Karpas-422 (cell line): Measurements from ENCODE around the gene ACIN1. TPM values are rescaled to one million over a fixed set of nuclear protein-coding genes. Genes with fewer than 3 reads are reported as not detected.
A peak's percentile ranks its signal among the peaks of the same experiment; 100 is the strongest.

Experiments used
- DNase-seq: peaks from one replicate; pipeline ENCODE4 v3.0.0-alpha.2; 2015
- H2AFZ ChIP-seq: fragments of 200-600 bp; sonication (generic); 2 replicates; pipeline ENCODE4 v1.6.1; 2014; ENCODE audit warnings: antibody characterized with exemption, low read length, mixed read lengths
- H3K27ac ChIP-seq: fragments of 200-600 bp; sonication (generic); 2 replicates; pipeline ENCODE4 v1.5.1; 2014; ENCODE audit warnings: mild to moderate bottlenecking, low read length, moderate library complexity
- H3K27me3 ChIP-seq: fragments of 200-600 bp; sonication (generic); 2 replicates; pipeline ENCODE4 v1.6.1; 2014; ENCODE audit warnings: low read length, mixed read lengths
- H3K36me3 ChIP-seq: fragments of 200-600 bp; sonication (generic); 2 replicates; pipeline ENCODE4 v1.6.1; 2014; ENCODE audit warnings: low read length, mixed read lengths; ENCODE audit not compliant: insufficient read depth
- H3K4me1 ChIP-seq: fragments of 200-600 bp; sonication (generic); 2 replicates; pipeline ENCODE4 v1.6.1; 2014; ENCODE audit warnings: mild to moderate bottlenecking, low read length, mixed read lengths
- H3K4me2 ChIP-seq: fragments of 200-600 bp; sonication (generic); 2 replicates; pipeline ENCODE4 v1.6.1; 2014; ENCODE audit warnings: low read length, low read depth, mild to moderate bottlenecking; ENCODE audit not compliant: poor library complexity, severe bottlenecking
- H3K4me3 ChIP-seq: fragments of 200-600 bp; sonication (generic); 2 replicates; pipeline ENCODE4 v1.5.1; 2014; ENCODE audit warnings: mild to moderate bottlenecking, antibody characterized with exemption, low read length, mixed read lengths
- H3K79me2 ChIP-seq: fragments of 200-600 bp; sonication (generic); 2 replicates; pipeline ENCODE4 v1.6.1; 2014; ENCODE audit warnings: mild to moderate bottlenecking, low read length, mixed read lengths
- H3K9ac ChIP-seq: fragments of 200-600 bp; sonication (generic); 2 replicates; pipeline ENCODE4 v1.6.0; 2014; ENCODE audit warnings: low read length
- H3K9me2 ChIP-seq: fragments of 200-600 bp; sonication (generic), shearing (Covaris generic); replicated peaks from 2 replicates; pipeline ENCODE4 v1.6.0; 2014; ENCODE audit warnings: mild to moderate bottlenecking, low read length, moderate library complexity; ENCODE audit not compliant: insufficient read depth
- H3K9me3 ChIP-seq: fragments of 300-700, 200-600 bp; sonication (generic); 2 replicates; pipeline ENCODE4 v1.6.1; 2014; ENCODE audit warnings: low read length, mixed read lengths
- H4K20me1 ChIP-seq: fragments of 200-600 bp; sonication (generic); 2 replicates; pipeline ENCODE4 v1.6.1; 2014; ENCODE audit warnings: mild to moderate bottlenecking, antibody characterized with exemption, low read length, low read depth; ENCODE audit not compliant: insufficient read depth
- total RNA-seq: library from RNA; depleted of rRNA; stranded (reverse); fragments of >200 nt; shearing (Covaris generic); gene quantifications from 2 replicates; pipeline ENCODE4 v1.2.3, GENCODE V29; 2014; ENCODE audit warnings: low replicate concordance

The ACIN1 gene
- total RNA-seq, 1 experiment from 2014 or later, result 125 TPM

GRCh38 chr14:23119363-23120327 is 24.7 kb upstream of the ACIN1 start:
- peak; percentile 74 for DNase-seq
- H3K4me3 ChIP-seq, result no peak overlapping the region

GRCh38 chr14:23118506-23119362 is 23.8 kb upstream of the ACIN1 start, which contains the start of gene CEBPE:
CEBPE (minus strand) TSS chr14:23119255; CDS start chr14:23119091, 164 bp downstream.
- DNase-seq, result no peak
- H3K9ac ChIP-seq, result peak within 1 kb of the TSS; percentile 14

More at GRCh38 chr14:23119363-23120327, 24.7 kb upstream of the ACIN1 start:
- no peaks in the 10 kb centered on the region for H4K20me1 ChIP-seq
- H3K9me3 ChIP-seq, result no peaks in the 10 kb centered on the region
- H3K4me1 ChIP-seq, result peaks cover 29% of the 10 kb centered on the region
- H3K9ac ChIP-seq, result peak overlapping the region; percentile 14
- H3K9me2 ChIP-seq, result no peaks in the 10 kb centered on the region
- peak overlapping the region; percentile 82 for H2AFZ ChIP-seq
- peak overlapping the region; percentile 47 for H3K4me2 ChIP-seq
- H3K36me3 ChIP-seq, result no peaks in the 10 kb centered on the region
- no peaks in the 10 kb centered on the region for H3K79me2 ChIP-seq
- H3K27ac ChIP-seq, result no peak overlapping the region
- H3K27me3 ChIP-seq, result no peaks in the 10 kb centered on the region

DNA sequence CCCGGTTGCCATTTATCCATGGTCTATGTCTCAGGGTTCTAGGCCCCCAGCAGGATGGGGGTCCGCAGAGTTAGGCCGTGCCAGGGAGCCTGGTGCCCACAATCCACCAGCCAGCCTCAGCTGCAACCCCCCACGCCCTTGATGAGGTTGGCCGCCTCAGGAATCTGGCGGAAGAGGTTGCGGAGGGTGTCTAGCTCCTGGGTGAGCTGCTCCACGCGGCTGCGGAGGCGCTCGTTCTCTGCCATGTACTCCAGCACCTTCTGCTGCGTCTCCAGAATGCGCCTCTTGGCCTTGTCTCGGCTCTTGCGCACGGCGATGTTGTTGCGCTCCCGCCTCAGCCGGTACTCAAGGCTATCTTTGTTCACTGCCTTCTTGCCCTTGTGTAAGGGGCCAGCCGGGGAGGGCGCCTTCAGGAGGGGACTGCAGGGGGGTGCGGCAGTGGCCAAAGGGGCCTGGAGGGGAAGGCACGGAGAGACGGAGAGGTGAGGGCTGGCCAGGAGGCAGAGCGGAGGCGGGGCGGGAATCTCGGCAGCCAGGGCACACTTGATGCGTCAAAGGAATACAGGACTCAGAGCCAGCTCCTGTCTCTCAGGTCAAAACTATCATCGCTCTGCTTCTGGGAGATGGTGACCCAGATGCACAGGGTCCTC is 22.6 kb upstream of the ACIN1 start:
- no peak overlapping the region for H3K4me2 ChIP-seq
- H4K20me1 ChIP-seq, result no peaks in the 10 kb centered on the region
- peaks cover 32% of the 10 kb centered on the region for H3K4me1 ChIP-seq
- no peaks in the 10 kb centered on the region for H3K9me3 ChIP-seq
- no peak for DNase-seq
- H3K9me2 ChIP-seq, result no peaks in the 10 kb centered on the region
- H3K27ac ChIP-seq, result no peak overlapping the region
- H3K79me2 ChIP-seq, result no peaks in the 10 kb centered on the region
- no peaks in the 10 kb centered on the region for H3K27me3 ChIP-seq
- no peak overlapping the region for H3K4me3 ChIP-seq
- H2AFZ ChIP-seq, result no peak overlapping the region
- no peaks in the 10 kb centered on the region for H3K36me3 ChIP-seq
- no peak overlapping the region for H3K9ac ChIP-seq

More at GRCh38 chr14:23118506-23119362, 23.8 kb upstream of the ACIN1 start, which contains the start of gene CEBPE:
- no peaks in the 10 kb centered on the region for H4K20me1 ChIP-seq
- no peaks in the 10 kb centered on the region for H3K79me2 ChIP-seq
- H3K4me3 ChIP-seq, result no peak within 1 kb of the TSS
- H3K4me1 ChIP-seq, result peaks cover 32% of the 10 kb centered on the region
- no peak within 1 kb of the TSS for H3K27ac ChIP-seq
- no peaks in the 10 kb centered on the region for H3K27me3 ChIP-seq
- peak within 1 kb of the TSS; percentile 47 for H3K4me2 ChIP-seq
- H2AFZ ChIP-seq, result peak within 1 kb of the TSS; percentile 82
- H3K36me3 ChIP-seq, result no peaks in the 10 kb centered on the region
- no peaks in the 10 kb centered on the region for H3K9me3 ChIP-seq
- no peaks in the 10 kb centered on the region for H3K9me2 ChIP-seq

GRCh38 chr14:23115918-23116317 is 21.0 kb upstream of the ACIN1 start:
- no peak for DNase-seq
- H3K9me2 ChIP-seq, result no peaks in the 10 kb centered on the region
- H4K20me1 ChIP-seq, result no peaks in the 10 kb centered on the region
- no peaks in the 10 kb centered on the region for H3K79me2 ChIP-seq
- H3K9ac ChIP-seq, result no peak overlapping the region
- H3K4me3 ChIP-seq, result no peak overlapping the region
- H3K36me3 ChIP-seq, result no peaks in the 10 kb centered on the region
- no peak overlapping the region for H2AFZ ChIP-seq
- no peaks in the 10 kb centered on the region for H3K27me3 ChIP-seq
- no peak overlapping the region for H3K27ac ChIP-seq
- H3K9me3 ChIP-seq, result no peaks in the 10 kb centered on the region
- peaks cover 26% of the 10 kb centered on the region for H3K4me1 ChIP-seq
- H3K4me2 ChIP-seq, result no peak overlapping the region

DNA sequence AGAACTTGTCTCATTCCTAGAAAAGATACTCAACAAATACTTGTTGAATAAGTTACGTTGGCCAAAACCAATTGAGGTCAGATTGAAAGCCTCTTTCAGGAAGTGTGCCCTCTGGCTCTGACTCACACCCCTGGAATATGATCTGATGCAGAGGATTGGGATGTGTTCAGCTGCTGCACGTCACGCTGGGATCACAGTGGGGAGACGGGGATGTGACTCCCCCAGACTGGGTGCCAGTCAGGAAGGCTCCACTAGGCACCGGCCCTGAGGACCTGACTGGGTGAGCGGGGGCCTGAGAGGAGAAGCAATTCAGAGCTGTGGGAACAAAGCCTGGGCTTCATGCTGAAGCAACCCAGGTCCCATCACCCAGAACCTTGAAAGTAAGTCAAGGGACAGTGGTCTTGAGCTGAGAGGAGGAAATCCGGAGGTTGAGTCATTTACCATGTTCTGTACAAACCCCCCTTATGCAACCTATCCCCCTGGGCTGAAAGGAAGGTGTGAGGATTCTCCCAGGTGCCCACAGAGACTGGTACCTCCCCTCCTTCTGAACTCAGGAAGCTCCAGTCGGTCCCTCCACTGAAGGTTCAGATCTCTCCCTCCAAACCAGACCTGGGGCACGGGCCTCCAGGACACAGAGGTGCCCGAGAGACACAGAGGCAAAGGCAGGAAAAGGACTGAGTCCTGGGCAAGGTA is 20.2 kb upstream of the ACIN1 start:
- H3K4me1 ChIP-seq, result peaks cover 20% of the 10 kb centered on the region
- H4K20me1 ChIP-seq, result no peaks in the 10 kb centered on the region
- no peaks in the 10 kb centered on the region for H3K9me3 ChIP-seq
- H3K4me2 ChIP-seq, result no peak overlapping the region
- H3K27me3 ChIP-seq, result no peaks in the 10 kb centered on the region
- no peak for DNase-seq
- no peak overlapping the region for H3K4me3 ChIP-seq
- no peaks in the 10 kb centered on the region for H3K36me3 ChIP-seq
- H2AFZ ChIP-seq, result no peak overlapping the region
- H3K9ac ChIP-seq, result no peak overlapping the region
- no peaks in the 10 kb centered on the region for H3K9me2 ChIP-seq
- H3K79me2 ChIP-seq, result no peaks in the 10 kb centered on the region
- H3K27ac ChIP-seq, result no peak overlapping the region

DNA sequence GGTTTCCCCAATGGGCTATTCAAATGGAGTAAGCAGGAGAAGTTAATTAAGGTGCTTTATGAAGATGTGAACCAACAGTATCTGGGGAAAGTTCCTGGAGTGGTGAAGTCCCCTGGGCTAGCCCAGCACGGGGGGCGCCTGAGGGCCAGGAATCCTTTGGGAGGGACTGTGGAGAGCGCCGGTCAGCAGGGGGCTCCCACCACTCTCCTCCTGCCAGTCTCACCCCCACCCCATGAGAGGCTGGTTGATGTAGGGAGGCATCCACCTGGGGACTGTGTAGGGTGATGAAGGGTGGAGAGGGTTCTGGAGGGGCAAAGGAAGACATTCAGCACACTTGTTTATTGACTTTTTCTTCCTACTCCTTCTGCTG is 19.7 kb upstream of the ACIN1 start:
- H2AFZ ChIP-seq, result no peak overlapping the region
- H3K4me2 ChIP-seq, result no peak overlapping the region
- H3K9ac ChIP-seq, result no peak overlapping the region
- no peaks in the 10 kb centered on the region for H3K79me2 ChIP-seq
- no peak for DNase-seq
- no peak overlapping the region for H3K4me3 ChIP-seq
- H4K20me1 ChIP-seq, result no peaks in the 10 kb centered on the region
- H3K9me3 ChIP-seq, result no peaks in the 10 kb centered on the region
- H3K4me1 ChIP-seq, result peaks cover 14% of the 10 kb centered on the region
- no peaks in the 10 kb centered on the region for H3K9me2 ChIP-seq
- H3K27ac ChIP-seq, result no peak overlapping the region
- no peaks in the 10 kb centered on the region for H3K27me3 ChIP-seq
- H3K36me3 ChIP-seq, result no peaks in the 10 kb centered on the region

GRCh38 chr14:23114120-23114458 is 19.2 kb upstream of the ACIN1 start:
- no peak for DNase-seq
- Histone ChIP-seq H3K9ac (no peak overlapping the region), H4K20me1 (no peaks in the 10 kb centered on the region), H3K36me3 (no peaks in the 10 kb centered on the region), H3K9me3 (no peaks in the 10 kb centered on the region), H3K9me2 (no peaks in the 10 kb centered on the region), H3K27ac (no peak overlapping the region), H3K27me3 (no peaks in the 10 kb centered on the region), H3K4me1 (peaks cover 9% of the 10 kb centered on the region), H3K4me2 (no peak overlapping the region), H2AFZ (no peak overlapping the region), H3K4me3 (no peak overlapping the region), H3K79me2 (no peaks in the 10 kb centered on the region)
